ENCODE data around the gene GSN.

Gene GSN

GRCh38 chr9:121309833-121310425 lies 42.0 kb downstream of the GSN start:
- no peak overlapping the region for H3K27ac ChIP-seq
- no peak for TF ChIP-seq CTCF (conservative IDR thresholded peaks at IDR 0.05)

GRCh38 chr9:121310571-121310970 lies 42.6 kb downstream of the GSN start:
- no peak overlapping the region for H3K27ac ChIP-seq
- no peak for TF ChIP-seq CTCF (conservative IDR thresholded peaks at IDR 0.05)

GRCh38 chr9:121312169-121312568 lies 44.2 kb downstream of the GSN start:
- TF ChIP-seq CTCF (conservative IDR thresholded peaks at IDR 0.05), result no peak

GRCh38 chr9:121313458-121314152 lies 45.6 kb downstream of the GSN start:
- no peak for TF ChIP-seq CTCF (conservative IDR thresholded peaks at IDR 0.05)

More at GRCh38 chr9:121312169-121312568, 44.2 kb downstream of the GSN start:
- no peak overlapping the region for H3K27ac ChIP-seq

GRCh38 chr9:121316378-121316777 lies 48.4 kb downstream of the GSN start:
- TF ChIP-seq CTCF (conservative IDR thresholded peaks at IDR 0.05), result no peak
- no peak overlapping the region for H3K27ac ChIP-seq

More at GRCh38 chr9:121313458-121314152, 45.6 kb downstream of the GSN start:
- H3K27ac ChIP-seq, result no peak overlapping the region

- TF ChIP-seq CTCF (conservative IDR thresholded peaks at IDR 0.05), result no peak
- H3K27ac ChIP-seq, result no peak overlapping the region
Measured at GRCh38 chr9:121316852-121317373, 49.0 kb downstream of the GSN start.

- no peak overlapping the region for H3K27ac ChIP-seq
- TF ChIP-seq CTCF (conservative IDR thresholded peaks at IDR 0.05), result no peak
Measured at GRCh38 chr9:121317737-121318630, 50.0 kb downstream of the GSN start.

All from VCaP (cell line).